Immature natural killer cell (primary cell): ENCODE measurements around the gene OR7G3. TPM values are rescaled to one million over a fixed set of nuclear protein-coding genes. Genes with fewer than 3 reads are reported as not detected.
A peak's percentile ranks its signal among the peaks of the same experiment; 100 is the strongest.

Experiments used
- DNase-seq, 3 donors: peaks; one replicate each; pipeline ENCODE4 v3.0.0; 2022; ENCODE audit warnings: mixed read lengths in 1 of 3
- H3K27ac Mint-ChIP-seq, 6 donors: one replicate each; pipeline ENCODE4 v1.8.0; 2020; ENCODE audit warnings: mixed read lengths in 6 of 6, mild to moderate bottlenecking in 5 of 6, inconsistent platforms in 4 of 6, moderate library complexity in 3 of 6
- H3K27me3 Mint-ChIP-seq, 3 donors: one replicate each; pipeline ENCODE4 v1.8.0; 2020 to 2021; ENCODE audit warnings: low read depth in 3 of 3, mild to moderate bottlenecking in 3 of 3, mixed read lengths in 3 of 3, moderate library complexity in 3 of 3, inconsistent platforms in 1 of 3
- H3K36me3 Mint-ChIP-seq, 3 donors: one replicate each; pipeline ENCODE4 v1.8.0; 2020; ENCODE audit warnings: mixed read lengths in 3 of 3, inconsistent platforms in 2 of 3, mild to moderate bottlenecking in 2 of 3
- H3K4me1 Mint-ChIP-seq, 2 donors: one replicate each; pipeline ENCODE4 v1.8.0; 2020; ENCODE audit warnings: inconsistent platforms in 2 of 2, mild to moderate bottlenecking in 2 of 2, mixed read lengths in 2 of 2, moderate library complexity in 1 of 2
- H3K4me3 Mint-ChIP-seq, 5 donors: one replicate each; pipeline ENCODE4 v1.8.0; 2020; ENCODE audit warnings: mild to moderate bottlenecking in 5 of 5, mixed read lengths in 5 of 5, inconsistent platforms in 3 of 5, moderate library complexity in 3 of 5
- H3K9me3 Mint-ChIP-seq, 6 donors: one replicate each; pipeline ENCODE4 v1.8.0; 2020; ENCODE audit warnings: mild to moderate bottlenecking in 6 of 6, mixed read lengths in 6 of 6, inconsistent platforms in 4 of 6, moderate library complexity in 3 of 6
- polyA plus RNA-seq, 3 donors: library from polyadenylated mRNA; unstranded; fragments of 300-500 nt; fragmentation: Illumina TruSeq; gene quantifications; one replicate each; pipeline ENCODE4 v1.2.3, GENCODE V29; 2021

The OR7G3 gene
- polyA plus RNA-seq, 3 donors from 2014 or later = not detected

DNA sequence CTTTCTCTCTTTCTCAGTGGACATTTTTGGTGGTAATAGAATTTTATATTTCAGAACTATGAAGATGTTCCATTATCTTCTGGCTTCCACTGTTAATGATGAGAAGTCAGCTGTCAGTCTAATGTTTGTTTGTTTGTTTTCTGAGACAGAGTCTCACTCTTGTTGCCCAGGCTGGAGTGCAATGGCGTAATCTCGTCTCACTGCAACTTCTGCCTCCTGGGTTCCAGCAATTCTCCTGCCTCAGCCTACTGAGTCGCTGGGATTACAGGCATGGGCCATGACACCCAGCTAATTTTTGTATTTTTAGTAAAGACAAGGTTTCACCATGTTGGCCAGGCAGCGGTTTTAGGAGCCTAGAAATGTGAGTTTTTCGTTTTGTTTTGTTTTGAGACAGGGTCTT lies 18.2 kb upstream of the OR7G3 start:
- DNase-seq = no peak
- Mint-ChIP-seq H3K4me1 (peaks cover 62 to 93% of the 10 kb centered on the region in 2 donors), H3K9me3 (peaks cover 6 to 15% (median 9%) of the 10 kb centered on the region in 6 donors), H3K36me3 (peaks cover 13 to 24% (median 14%) of the 10 kb centered on the region in 3 donors), H3K27ac (no peak overlapping the region), H3K27me3 (peaks cover 0 to 1% (median 0%) of the 10 kb centered on the region in 3 donors), H3K4me3 (peak overlapping the region in 1 of 5 donors; percentile 9)

GRCh38 chr19:9140159-9140874 lies 13.6 kb upstream of the OR7G3 start, which contains the start of gene ZNF317:
TSS of gene ZNF317 (plus strand) at chr19:9140397. CDS start at chr19:9156017, 15,620 bp downstream.
- Mint-ChIP-seq H3K27ac (peak within 1 kb of the TSS; percentile 90 to 98 (median 97)), H3K36me3 (peaks cover 8 to 15% (median 9%) of the 10 kb centered on the region in 3 donors), H3K4me3 (peak within 1 kb of the TSS; percentile 88 to 99 (median 97)), H3K9me3 (peaks cover 0 to 10% (median 6%) of the 10 kb centered on the region in 6 donors), H3K27me3 (peaks cover 0 to 1% (median 0%) of the 10 kb centered on the region in 3 donors), H3K4me1 (peaks cover 36 to 56% of the 10 kb centered on the region in 2 donors)
- peak; percentile 88 to 89 (median 89) for DNase-seq

GRCh38 chr19:9139609-9140158 lies 12.9 kb upstream of the OR7G3 start:
- Mint-ChIP-seq H3K27me3 (peaks cover 0 to 1% (median 0%) of the 10 kb centered on the region in 3 donors), H3K4me1 (peaks cover 36 to 52% of the 10 kb centered on the region in 2 donors), H3K4me3 (peak overlapping the region; percentile 88 to 99 (median 97)), H3K36me3 (peaks cover 5 to 10% (median 5%) of the 10 kb centered on the region in 3 donors), H3K27ac (peak overlapping the region in 5 of 6 donors; percentile 90 to 98 (median 97)), H3K9me3 (peaks cover 0 to 4% (median 2%) of the 10 kb centered on the region in 6 donors)
- no peak for DNase-seq

DNA sequence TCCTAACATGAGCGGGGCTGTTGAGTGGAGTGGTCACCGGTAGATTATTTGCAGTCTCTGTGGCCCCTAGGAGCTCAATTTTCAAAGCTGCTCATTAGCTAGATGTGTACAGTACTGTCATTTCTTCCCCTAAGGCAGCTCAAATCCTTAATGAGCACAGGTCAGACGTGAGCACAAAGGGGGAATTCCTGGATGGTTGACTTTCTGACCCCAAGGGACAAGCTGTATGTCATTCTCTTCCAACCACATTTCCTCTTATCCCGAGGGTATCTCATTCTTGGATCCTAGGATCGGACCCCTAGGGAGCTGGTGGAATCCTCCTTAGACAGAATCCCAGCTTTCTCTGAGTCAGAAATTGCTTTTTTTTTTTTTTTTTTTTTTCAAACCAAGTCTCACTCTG lies 5.7 kb upstream of the OR7G3 start:
- DNase-seq = no peak
- H3K4me1 Mint-ChIP-seq = peaks cover 5 to 9% of the 10 kb centered on the region in 2 donors
- no peaks in the 10 kb centered on the region for H3K36me3 Mint-ChIP-seq
- H3K9me3 Mint-ChIP-seq = no peaks in the 10 kb centered on the region
- no peak overlapping the region for H3K4me3 Mint-ChIP-seq
- H3K27me3 Mint-ChIP-seq = peaks cover 0 to 4% (median 4%) of the 10 kb centered on the region in 3 donors
- no peak overlapping the region for H3K27ac Mint-ChIP-seq

- DNase-seq = no peak
- no peak overlapping the region for H3K4me3 Mint-ChIP-seq
- no peaks in the 10 kb centered on the region for H3K9me3 Mint-ChIP-seq
- H3K4me1 Mint-ChIP-seq = peaks cover 5 to 9% of the 10 kb centered on the region in 2 donors
- peaks cover 4 to 7% (median 6%) of the 10 kb centered on the region in 3 donors for H3K27me3 Mint-ChIP-seq
- H3K36me3 Mint-ChIP-seq = no peaks in the 10 kb centered on the region
- peak overlapping the region in 1 of 6 donors; percentile 3 for H3K27ac Mint-ChIP-seq
These were observed 4.2 kb upstream of the OR7G3 start for GRCh38 chr19:9130965-9131364.

- H3K27ac Mint-ChIP-seq = no peak overlapping the region
- no peaks in the 10 kb centered on the region for H3K9me3 Mint-ChIP-seq
- peaks cover 5 to 9% of the 10 kb centered on the region in 2 donors for H3K4me1 Mint-ChIP-seq
- peaks cover 4 to 7% (median 6%) of the 10 kb centered on the region in 3 donors for H3K27me3 Mint-ChIP-seq
- no peak for DNase-seq
- no peak overlapping the region for H3K4me3 Mint-ChIP-seq
- H3K36me3 Mint-ChIP-seq = no peaks in the 10 kb centered on the region
These were observed 1.4 kb upstream of the OR7G3 start for GRCh38 chr19:9128171-9128570.

DNA sequence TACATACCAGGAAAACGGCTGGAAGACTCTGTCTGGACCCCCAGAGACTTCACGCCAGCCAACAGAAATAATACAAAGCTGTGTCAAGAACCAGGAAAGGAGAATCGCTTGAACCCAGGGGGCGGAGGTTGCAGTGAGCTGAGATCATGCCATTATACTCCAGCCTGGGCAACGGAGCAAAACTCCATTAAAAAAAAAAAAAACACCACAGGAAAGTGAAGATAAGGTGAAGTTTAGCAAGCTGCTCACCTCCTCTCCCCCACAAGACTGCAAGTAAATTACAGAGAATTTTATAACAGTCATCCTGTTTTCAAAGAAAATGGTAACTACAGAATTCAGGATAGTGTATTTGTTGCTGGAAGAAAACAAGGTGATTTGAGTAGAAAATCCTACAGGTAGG lies 10.2 kb downstream of the OR7G3 start:
- H3K27ac Mint-ChIP-seq = no peak overlapping the region
- H3K9me3 Mint-ChIP-seq = no peaks in the 10 kb centered on the region
- H3K36me3 Mint-ChIP-seq = no peaks in the 10 kb centered on the region
- peaks cover 2 to 11% (median 6%) of the 10 kb centered on the region in 3 donors for H3K27me3 Mint-ChIP-seq
- H3K4me1 Mint-ChIP-seq = no peaks in the 10 kb centered on the region
- no peak for DNase-seq
- no peak overlapping the region for H3K4me3 Mint-ChIP-seq

- Mint-ChIP-seq H3K4me3 (no peak within 1 kb of the TSS), H3K27me3 (peaks cover 2 to 11% (median 5%) of the 10 kb centered on the region in 3 donors), H3K27ac (no peak within 1 kb of the TSS), H3K36me3 (no peaks in the 10 kb centered on the region), H3K4me1 (no peaks in the 10 kb centered on the region), H3K9me3 (no peaks in the 10 kb centered on the region)
- no peak for DNase-seq
These were observed 11.4 kb downstream of the OR7G3 start, which contains the start of gene OR7G1 for GRCh38 chr19:9115307-9115813. TSS of gene OR7G1 (minus strand) at chr19:9115763. CDS start at chr19:9115763, 0 bp downstream.

GRCh38 chr19:9109959-9110358 lies 16.8 kb downstream of the OR7G3 start:
- no peak overlapping the region for H3K4me3 Mint-ChIP-seq
- no peaks in the 10 kb centered on the region for H3K36me3 Mint-ChIP-seq
- peaks cover 0 to 9% (median 4%) of the 10 kb centered on the region in 3 donors for H3K27me3 Mint-ChIP-seq
- H3K27ac Mint-ChIP-seq = no peak overlapping the region
- H3K4me1 Mint-ChIP-seq = no peaks in the 10 kb centered on the region
- no peaks in the 10 kb centered on the region for H3K9me3 Mint-ChIP-seq
- no peak for DNase-seq

DNA sequence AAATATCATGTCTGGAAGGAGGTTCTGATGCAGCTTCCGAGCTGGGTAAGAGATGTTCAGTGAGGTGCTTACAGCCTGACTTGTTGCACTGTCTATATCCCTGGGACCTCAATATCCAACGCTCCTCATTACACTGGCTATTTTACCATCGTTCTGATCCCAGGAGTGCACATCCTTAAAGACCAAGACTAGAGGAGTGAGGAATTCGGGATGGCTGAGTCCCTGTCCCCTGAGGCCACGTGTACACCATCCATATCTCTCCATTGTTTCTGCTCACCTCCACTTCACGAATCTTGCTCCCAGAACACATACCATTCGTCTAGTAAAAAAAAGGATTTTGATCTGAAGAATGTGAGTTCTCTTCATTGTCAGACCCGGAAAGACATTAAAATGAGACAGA lies 19.4 kb downstream of the OR7G3 start, which contains the start of gene OR7G2:
Gene OR7G2, minus strand, starts transcription at position 101 of the 400 bp plus-strand sequence. CDS start 4,232 bp downstream, outside the sequence.
- Mint-ChIP-seq H3K27ac (peak within 1 kb of the TSS in 1 of 6 donors; percentile 25), H3K4me3 (no peak within 1 kb of the TSS), H3K4me1 (no peaks in the 10 kb centered on the region), H3K27me3 (peaks cover 0 to 10% (median 3%) of the 10 kb centered on the region in 3 donors), H3K9me3 (no peaks in the 10 kb centered on the region), H3K36me3 (no peaks in the 10 kb centered on the region)
- no peak for DNase-seq

DNA sequence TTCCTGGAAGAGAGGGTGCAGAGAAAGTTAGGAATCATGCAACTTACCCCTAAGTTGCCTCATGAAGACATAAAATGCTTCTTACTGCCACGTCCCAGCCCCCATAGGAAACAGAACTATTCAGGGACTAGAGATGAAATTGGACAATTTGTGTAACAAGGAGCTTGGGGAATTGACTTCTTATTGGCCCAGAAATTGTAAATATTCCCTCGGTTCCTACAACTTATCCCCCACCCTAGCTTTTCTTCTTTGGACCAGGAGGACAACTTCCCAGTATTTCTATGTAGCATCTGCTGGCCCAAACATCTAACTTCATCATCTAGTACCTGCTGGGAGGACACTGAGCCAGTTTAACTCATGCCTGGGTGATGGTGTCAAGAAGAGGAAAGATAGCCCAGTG lies 40.0 kb downstream of the OR7G3 start, which contains the start of gene OR1M1:
Gene OR1M1, plus strand, starts transcription at position 301 of the 400 bp plus-strand sequence. CDS start 6,184 bp downstream, outside the sequence.
- Mint-ChIP-seq H3K36me3 (no peaks in the 10 kb centered on the region), H3K27me3 (peaks cover 0 to 7% (median 3%) of the 10 kb centered on the region in 3 donors), H3K9me3 (no peaks in the 10 kb centered on the region), H3K4me1 (no peaks in the 10 kb centered on the region), H3K27ac (no peak within 1 kb of the TSS), H3K4me3 (no peak within 1 kb of the TSS)
- DNase-seq = no peak

DNA sequence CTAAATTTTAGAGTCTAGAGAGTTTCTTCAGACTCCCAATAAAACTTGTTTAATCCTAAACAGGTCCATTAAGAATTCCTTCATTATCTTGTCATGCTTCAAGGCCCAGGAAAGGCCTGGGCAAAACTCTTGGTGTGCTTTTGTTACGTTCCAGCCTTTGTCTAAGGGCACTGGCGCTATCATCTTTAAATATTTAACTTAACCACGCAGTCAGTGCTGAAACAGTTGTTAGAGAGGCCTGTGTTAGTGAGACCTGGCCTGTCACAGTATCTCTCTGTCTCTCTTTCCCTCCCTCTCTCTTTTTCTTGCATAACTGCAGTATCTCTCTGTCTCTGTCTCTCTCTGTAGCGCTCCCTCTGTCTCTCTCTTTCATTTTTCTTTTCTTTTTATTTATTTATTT lies 48.1 kb downstream of the OR7G3 start:
- H3K36me3 Mint-ChIP-seq = no peaks in the 10 kb centered on the region

GRCh38 chr19:9076901-9077300 lies 49.8 kb downstream of the OR7G3 start:
- H3K27ac Mint-ChIP-seq = no peak overlapping the region
- peaks cover 0 to 4% (median 1%) of the 10 kb centered on the region in 3 donors for H3K27me3 Mint-ChIP-seq
- no peaks in the 10 kb centered on the region for H3K9me3 Mint-ChIP-seq
- H3K36me3 Mint-ChIP-seq = no peaks in the 10 kb centered on the region
- peaks cover 0 to 2% of the 10 kb centered on the region in 2 donors for H3K4me1 Mint-ChIP-seq
- no peak overlapping the region for H3K4me3 Mint-ChIP-seq
- no peak for DNase-seq

More for the DNA sequence above, 48.1 kb downstream of the OR7G3 start:
- Mint-ChIP-seq H3K4me1 (peaks cover 0 to 2% of the 10 kb centered on the region in 2 donors), H3K4me3 (no peak overlapping the region), H3K9me3 (no peaks in the 10 kb centered on the region), H3K27me3 (peaks cover 0 to 4% (median 1%) of the 10 kb centered on the region in 3 donors), H3K27ac (no peak overlapping the region)
- no peak for DNase-seq
